ENCODE results near the gene PLSCR1.

The PLSCR1 gene

DNA sequence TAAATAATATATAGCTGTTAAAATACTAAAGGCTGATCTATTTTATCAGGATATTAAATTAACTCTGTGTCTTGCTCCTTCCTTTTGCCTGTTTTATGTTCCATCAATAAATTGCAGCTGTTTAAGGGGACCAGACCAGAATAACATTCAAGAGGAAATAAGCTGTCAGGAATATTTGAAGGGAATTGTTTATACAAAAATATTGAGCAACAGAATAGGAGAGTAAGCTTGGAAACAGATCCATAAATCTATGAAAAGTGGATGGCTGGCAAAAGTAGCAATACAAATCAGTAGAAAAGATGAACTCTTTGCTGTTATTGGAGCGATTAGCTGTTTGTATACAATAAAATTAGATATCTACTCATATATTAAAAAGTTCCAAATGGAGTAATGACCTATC, 38.9 kb downstream of the PLSCR1 start:
- Histone ChIP-seq H3K4me3 (ENCODE audit: low read length) (no peak overlapping the region), H3K4me1 (ENCODE audit: control insufficient read depth, low read length) (no peaks in the 10 kb centered on the region)

DNA sequence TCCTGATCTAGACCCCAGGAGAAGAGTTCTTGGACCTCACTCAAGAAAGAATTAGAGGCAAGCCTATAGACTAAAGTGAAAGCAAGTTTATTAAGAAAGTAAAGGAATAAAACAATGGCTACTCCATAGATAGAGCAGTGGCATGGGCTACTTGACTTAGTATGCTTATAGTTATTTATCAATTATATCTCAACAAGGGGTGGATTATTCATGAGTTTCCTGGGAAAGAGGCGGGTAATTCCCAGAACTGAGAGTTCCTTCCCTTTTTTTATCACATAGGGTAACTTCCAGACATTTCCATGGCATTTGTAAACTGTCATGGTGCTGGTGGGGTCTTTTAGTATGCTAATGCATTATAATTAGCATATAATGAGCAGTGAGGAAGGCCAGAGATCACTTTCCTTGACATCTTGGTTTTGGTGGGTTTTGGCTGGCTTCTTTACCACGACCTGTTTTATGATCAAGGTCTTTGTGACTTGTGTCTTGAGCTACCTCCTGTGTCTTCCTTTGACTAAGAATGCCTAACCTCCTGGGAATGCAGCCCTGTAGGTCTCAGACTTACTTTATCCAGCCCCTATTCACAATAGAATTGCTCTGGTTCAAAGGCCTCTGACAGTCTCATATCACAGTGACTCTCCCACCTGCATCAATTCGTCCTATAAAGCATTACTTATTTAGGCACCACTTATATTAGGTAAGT, 39.8 kb downstream of the PLSCR1 start:
- Histone ChIP-seq H3K79me2 (ENCODE audit: control insufficient read depth, low read length) (no peaks in the 10 kb centered on the region), H3K9me2 (replicated peaks; ENCODE audit: control insufficient read depth, low read length) (no peaks in the 10 kb centered on the region), H3K4me1 (ENCODE audit: control insufficient read depth, low read length) (no peaks in the 10 kb centered on the region), H3K36me3 (ENCODE audit: control insufficient read depth, low read length) (no peaks in the 10 kb centered on the region), H3K9me3 (ENCODE audit: control insufficient read depth, insufficient read depth, low read length) (no peaks in the 10 kb centered on the region), H3K27me3 (ENCODE audit: control insufficient read depth, low read length) (no peaks in the 10 kb centered on the region), H3F3A (ENCODE audit: control insufficient read depth, insufficient read depth) (no peaks in the 10 kb centered on the region), H3K27ac (ENCODE audit: low read depth, low read length) (no peak overlapping the region), H4K20me1 (ENCODE audit: control insufficient read depth, insufficient read depth, low read depth, low read length) (no peaks in the 10 kb centered on the region), H3K4me3 (ENCODE audit: low read length) (no peak overlapping the region), H3K4me2 (ENCODE audit: low read length) (no peak overlapping the region)
- TF ChIP-seq EZH2phosphoT487 (IDR thresholded peaks at IDR 0.05; ENCODE audit: borderline replicate concordance, low read length) = no peak
- TF ChIP-seq, protein P1, sequence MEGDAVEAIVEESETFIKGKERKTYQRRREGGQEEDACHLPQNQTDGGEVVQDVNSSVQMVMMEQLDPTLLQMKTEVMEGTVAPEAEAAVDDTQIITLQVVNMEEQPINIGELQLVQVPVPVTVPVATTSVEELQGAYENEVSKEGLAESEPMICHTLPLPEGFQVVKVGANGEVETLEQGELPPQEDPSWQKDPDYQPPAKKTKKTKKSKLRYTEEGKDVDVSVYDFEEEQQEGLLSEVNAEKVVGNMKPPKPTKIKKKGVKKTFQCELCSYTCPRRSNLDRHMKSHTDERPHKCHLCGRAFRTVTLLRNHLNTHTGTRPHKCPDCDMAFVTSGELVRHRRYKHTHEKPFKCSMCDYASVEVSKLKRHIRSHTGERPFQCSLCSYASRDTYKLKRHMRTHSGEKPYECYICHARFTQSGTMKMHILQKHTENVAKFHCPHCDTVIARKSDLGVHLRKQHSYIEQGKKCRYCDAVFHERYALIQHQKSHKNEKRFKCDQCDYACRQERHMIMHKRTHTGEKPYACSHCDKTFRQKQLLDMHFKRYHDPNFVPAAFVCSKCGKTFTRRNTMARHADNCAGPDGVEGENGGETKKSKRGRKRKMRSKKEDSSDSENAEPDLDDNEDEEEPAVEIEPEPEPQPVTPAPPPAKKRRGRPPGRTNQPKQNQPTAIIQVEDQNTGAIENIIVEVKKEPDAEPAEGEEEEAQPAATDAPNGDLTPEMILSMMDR (IDR thresholded peaks at IDR 0.05; ENCODE audit: low read depth, low read length, poor library complexity, severe bottlenecking) = no peak

More for the DNA sequence above, 38.9 kb downstream of the PLSCR1 start:
- Histone ChIP-seq H3K79me2 (ENCODE audit: control insufficient read depth, low read length) (no peaks in the 10 kb centered on the region), H3K36me3 (ENCODE audit: control insufficient read depth, low read length) (no peaks in the 10 kb centered on the region), H3K4me2 (ENCODE audit: low read length) (no peak overlapping the region), H3K9me2 (replicated peaks; ENCODE audit: control insufficient read depth, low read length) (no peaks in the 10 kb centered on the region), H3K27ac (ENCODE audit: low read depth, low read length) (no peak overlapping the region), H3K9me3 (ENCODE audit: control insufficient read depth, insufficient read depth, low read length) (no peaks in the 10 kb centered on the region), H3K27me3 (ENCODE audit: control insufficient read depth, low read length) (no peaks in the 10 kb centered on the region), H3F3A (ENCODE audit: control insufficient read depth, insufficient read depth) (no peaks in the 10 kb centered on the region), H4K20me1 (ENCODE audit: control insufficient read depth, insufficient read depth, low read depth, low read length) (no peaks in the 10 kb centered on the region)
- TF ChIP-seq EZH2phosphoT487 (IDR thresholded peaks at IDR 0.05; ENCODE audit: borderline replicate concordance, low read length) = no peak
- TF ChIP-seq, protein P1 (IDR thresholded peaks at IDR 0.05; ENCODE audit: low read depth, low read length, poor library complexity, severe bottlenecking) = no peak

DNA sequence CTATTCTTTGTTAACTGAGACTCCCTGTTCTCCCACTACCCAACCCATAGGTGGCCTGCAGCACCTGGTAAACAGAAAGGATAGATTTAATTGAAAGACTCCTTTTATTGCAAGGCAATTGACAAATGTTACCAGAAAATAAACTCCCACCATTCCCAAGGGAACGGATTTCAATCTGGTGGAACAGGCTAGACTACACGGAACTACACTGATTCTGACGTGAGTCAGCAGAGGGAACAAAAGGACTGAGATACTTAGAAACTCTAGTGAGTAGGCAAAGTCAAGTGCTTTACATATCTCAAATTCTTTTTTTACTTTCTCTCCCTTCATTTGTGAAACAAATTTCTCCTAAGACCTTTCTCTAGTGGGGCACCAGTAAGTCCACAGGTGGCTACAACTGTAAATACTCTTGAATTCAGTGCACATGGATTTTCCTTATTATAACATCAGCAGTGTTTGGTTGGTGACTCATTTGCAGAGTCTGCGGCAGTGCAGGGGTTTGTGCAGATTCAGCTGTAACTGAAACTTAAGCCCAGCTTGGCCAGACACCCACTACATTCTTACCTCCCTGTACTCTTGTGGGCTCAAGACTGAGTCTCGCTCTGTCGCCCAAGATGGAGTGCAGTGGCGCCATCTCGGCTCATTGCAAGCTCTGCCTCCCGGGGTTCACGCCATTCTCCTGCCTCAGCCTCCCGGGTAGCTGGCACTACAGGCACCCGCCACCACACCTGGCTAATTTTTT, 40.8 kb downstream of the PLSCR1 start:
- Histone ChIP-seq H3K36me3 (ENCODE audit: control insufficient read depth, low read length) (no peaks in the 10 kb centered on the region), H3K79me2 (ENCODE audit: control insufficient read depth, low read length) (no peaks in the 10 kb centered on the region), H3K4me3 (ENCODE audit: low read length) (no peak overlapping the region), H3K9me3 (ENCODE audit: control insufficient read depth, insufficient read depth, low read length) (no peaks in the 10 kb centered on the region), H3K27ac (ENCODE audit: low read depth, low read length) (no peak overlapping the region), H3K4me2 (ENCODE audit: low read length) (no peak overlapping the region), H4K20me1 (ENCODE audit: control insufficient read depth, insufficient read depth, low read depth, low read length) (no peaks in the 10 kb centered on the region), H3K27me3 (ENCODE audit: control insufficient read depth, low read length) (no peaks in the 10 kb centered on the region), H3K9me2 (replicated peaks; ENCODE audit: control insufficient read depth, low read length) (no peaks in the 10 kb centered on the region), H3F3A (ENCODE audit: control insufficient read depth, insufficient read depth) (no peaks in the 10 kb centered on the region), H3K4me1 (ENCODE audit: control insufficient read depth, low read length) (no peaks in the 10 kb centered on the region)
- TF ChIP-seq, protein P1 (IDR thresholded peaks at IDR 0.05; ENCODE audit: low read depth, low read length, poor library complexity, severe bottlenecking) = no peak
- no peak for TF ChIP-seq EZH2phosphoT487 (IDR thresholded peaks at IDR 0.05; ENCODE audit: borderline replicate concordance, low read length)
